Erythroblast (primary cell): Measurements from ENCODE around the gene PDE9A.

ENCODE experiments used
- DNase-seq, 2 experiments: peaks; one replicate each; lab custom pipeline; 2025; lab: John Stamatoyannopoulos, UW
- GATA1 ChIP-seq: IDR thresholded peaks from 2 replicates; pipeline ENCODE4 v1.6.1; 2011; ENCODE audit warnings: low read depth, mild to moderate bottlenecking, control low read depth, low read length, moderate library complexity
- POLR2A ChIP-seq: IDR thresholded peaks from 2 replicates; pipeline ENCODE4 v1.6.1; 2011; ENCODE audit warnings: mild to moderate bottlenecking, low read length

The PDE9A gene

GRCh38 chr21:42820616-42821465 lies 167.4 kb downstream of the PDE9A start:
- DNase-seq: no peak
- no peak for TF ChIP-seq GATA1
- TF ChIP-seq POLR2A: no peak
